Stimulated activated CD4-positive, alpha-beta T cell treated with anti-CD3 and anti-CD28 coated beads, Interleukin-2, amount 100 ng/mL, for 24 hours (primary cell): Measurements from ENCODE around the gene ITGA2.
A peak's percentile ranks its signal among the peaks of the same experiment; 100 is the strongest.

Experiments used
- DNase-seq, 2 donors: peaks; one replicate each; pipeline ENCODE4 v3.0.0-alpha.2; 2020

The ITGA2 gene

GRCh38 chr5:52989781-52990527, 802 bp downstream of the ITGA2 start:
- peak; percentile 23 to 40 for DNase-seq

DNA sequence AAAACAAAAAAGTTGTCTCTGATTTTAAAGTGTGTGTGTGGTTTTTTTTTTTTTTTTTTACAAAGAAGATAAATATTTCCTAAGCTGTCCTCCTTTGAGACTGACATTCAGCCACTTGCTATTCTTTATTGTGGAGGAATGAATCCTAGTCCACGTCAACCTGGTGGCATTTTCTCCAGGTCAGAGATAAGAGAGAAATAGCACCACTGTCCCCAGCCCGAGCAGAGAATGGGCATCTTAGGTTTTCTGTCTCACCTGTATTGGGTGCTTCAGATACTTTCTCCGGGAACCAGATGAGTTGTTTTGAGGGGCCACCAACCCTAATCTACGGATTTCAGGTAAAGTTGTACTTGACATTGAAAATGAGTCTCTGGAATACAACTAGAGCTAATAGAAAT, 1.4 kb downstream of the ITGA2 start:
- no peak for DNase-seq

- DNase-seq: no peak
These were observed 4.2 kb downstream of the ITGA2 start for GRCh38 chr5:52993367-52993766.

DNA sequence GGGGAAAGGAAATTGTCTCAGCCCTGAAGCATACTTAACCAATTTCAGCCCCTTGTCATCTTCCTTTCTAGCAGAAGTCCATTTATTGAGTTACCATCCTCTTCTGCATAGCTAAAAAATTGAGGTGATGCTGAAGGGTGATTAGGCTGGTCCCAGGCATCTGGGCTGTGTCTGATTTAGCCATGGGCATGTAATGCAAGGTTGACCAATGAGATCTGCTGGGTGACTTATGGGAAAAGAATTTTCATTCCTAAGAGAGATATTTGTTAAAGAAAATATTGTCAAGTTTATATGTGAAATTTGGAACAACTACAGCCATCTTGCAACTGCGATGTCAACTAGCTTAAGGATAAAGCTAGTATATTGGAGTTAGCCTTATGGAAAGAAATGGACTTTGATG, 5.1 kb downstream of the ITGA2 start:
- no peak for DNase-seq

DNA sequence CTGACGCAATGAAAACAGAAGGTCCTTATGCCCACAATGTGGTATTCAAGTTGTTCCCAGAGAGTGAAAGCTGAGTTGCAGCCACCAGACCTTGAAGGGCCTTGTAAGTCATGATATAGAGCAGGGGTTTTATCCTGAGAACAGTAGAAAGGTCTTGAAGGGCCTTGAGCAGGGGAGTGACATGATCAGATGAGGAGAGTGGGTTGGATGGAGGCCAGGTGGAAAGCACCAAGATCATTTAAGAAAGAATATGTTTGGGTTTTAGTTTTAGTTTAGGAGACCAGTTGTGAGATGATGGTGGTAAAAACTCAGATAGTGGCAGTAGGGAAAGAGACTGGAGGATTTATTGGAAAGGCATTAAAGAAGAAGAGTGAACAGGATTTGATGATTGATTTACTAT, 5.9 kb downstream of the ITGA2 start:
- no peak for DNase-seq

- no peak for DNase-seq
These were observed 6.8 kb downstream of the ITGA2 start for GRCh38 chr5:52995914-52996313.

DNA sequence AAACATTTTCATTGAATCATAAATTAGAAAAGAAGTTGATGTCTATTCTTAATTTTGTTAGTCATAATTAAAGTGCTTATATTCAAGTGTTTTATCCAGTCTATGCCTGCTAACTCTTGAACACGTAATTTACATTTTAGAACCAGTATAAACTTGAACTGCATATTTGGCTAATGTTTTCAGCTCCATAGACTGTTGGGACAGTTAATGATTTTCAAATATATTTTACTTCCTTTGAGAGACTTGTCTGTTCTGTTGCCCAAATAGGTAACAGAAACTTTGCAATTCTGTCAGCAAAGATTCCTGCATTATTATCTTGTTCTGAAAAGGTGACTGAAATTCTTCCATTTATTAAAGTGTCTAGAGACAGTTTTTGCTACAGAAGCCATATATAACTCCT, 7.8 kb downstream of the ITGA2 start:
- no peak for DNase-seq

GRCh38 chr5:52997424-52997823, 8.3 kb downstream of the ITGA2 start:
- DNase-seq: no peak

DNA sequence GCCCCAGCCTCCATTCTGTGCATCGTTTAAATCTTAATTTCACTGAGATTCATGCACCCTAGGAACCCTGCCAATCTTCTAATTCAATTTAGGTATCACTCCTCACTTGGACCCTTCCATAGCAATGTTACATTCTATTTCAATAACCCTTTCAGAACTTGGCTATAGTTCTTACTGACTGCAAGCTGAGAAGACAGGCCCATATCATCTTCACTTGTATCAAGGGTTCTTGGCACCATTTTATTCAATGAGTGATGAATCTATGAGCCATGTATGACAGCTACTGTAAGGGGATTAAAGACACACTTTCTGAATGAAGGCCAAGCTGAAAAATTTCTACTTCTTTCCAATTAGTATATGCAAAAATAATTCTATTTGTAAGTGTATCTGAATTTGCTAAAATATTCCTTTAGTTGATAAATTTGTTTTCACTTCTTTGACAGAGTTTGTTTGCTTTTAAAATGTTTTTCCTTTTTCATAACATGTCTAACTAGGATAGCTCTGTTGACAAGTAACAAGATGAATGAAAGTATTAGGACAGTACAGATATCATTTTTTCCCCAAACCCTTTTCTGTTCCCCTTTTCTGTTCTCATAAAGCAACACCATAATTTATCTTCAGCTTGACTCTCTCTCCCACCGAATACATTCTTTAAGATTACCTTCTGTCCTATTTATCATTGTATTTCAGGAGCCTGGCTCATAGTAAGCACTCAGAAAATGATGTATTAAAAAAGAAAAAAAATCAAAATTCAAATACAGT, 9.6 kb downstream of the ITGA2 start:
- no peak for DNase-seq

DNA sequence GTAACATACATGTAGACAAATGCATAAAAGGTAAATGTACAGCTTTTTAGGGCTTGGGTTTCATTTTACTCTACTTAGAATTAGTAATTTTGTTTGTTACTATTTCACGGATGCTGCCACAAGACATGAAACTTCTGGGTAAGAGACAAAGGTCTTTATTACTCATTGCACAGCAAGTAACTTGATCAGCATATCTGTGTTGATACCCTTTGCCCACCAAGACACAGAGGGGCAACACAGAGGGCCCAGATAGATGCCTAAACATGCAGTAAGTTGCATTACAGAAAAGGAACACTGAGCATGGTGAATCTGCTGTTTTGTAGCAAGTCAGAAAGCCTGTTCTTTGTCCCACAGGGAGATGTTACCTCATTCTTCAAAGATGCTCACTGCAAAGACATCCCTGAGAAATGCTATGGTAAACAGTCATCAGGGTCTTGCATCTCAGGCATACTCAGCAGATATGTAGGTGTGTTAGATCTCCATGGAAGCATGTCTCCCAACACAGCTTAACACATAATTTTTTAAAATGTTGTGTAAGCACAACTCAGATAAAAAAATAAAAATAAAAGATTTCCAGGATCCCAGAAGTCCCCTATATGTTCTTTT, 10.3 kb downstream of the ITGA2 start:
- no peak for DNase-seq

- DNase-seq: no peak
These were observed 12.4 kb downstream of the ITGA2 start for GRCh38 chr5:53001541-53001940.

- DNase-seq: no peak
These were observed 13.3 kb downstream of the ITGA2 start for GRCh38 chr5:53002491-53002890.

DNA sequence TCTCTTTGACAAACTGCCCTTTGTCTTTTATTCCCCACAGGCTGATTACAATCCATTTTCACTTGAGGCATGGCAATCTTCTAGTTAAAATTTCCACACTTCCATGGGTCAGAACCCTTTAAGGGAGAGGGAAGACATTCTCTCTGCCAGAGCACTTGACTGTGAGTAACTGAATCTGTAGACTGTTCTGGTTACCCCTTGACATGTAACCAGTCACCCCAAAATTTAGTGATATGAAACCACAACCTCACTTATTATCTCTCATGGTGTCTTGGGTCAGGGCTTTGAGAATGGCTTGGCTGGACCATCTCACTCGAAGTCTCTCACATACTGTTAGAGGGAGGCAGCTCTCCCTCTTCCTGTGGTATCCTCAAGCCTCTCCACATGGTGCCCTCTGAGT, 14.0 kb downstream of the ITGA2 start:
- no peak for DNase-seq

GRCh38 chr5:53006911-53007890, 18.0 kb downstream of the ITGA2 start:
- no peak for DNase-seq

DNA sequence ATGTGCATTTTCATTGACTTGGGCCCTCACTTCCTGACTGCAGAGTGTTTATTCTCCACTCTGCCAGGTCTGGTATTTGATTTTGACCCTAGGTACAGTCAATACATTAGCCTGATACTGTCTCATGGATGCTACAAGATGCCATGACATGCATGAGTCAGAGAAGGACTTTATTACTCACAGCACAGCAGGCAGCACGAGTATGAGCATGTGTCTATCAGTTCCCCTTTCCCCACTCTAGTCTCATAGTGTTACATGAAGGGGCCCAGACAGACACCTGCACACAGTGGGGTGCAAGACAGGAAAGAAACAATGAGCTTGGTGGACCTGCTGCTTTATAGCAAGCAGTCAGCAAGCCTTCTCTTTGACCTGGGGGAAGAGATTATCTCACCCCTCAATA, 19.6 kb downstream of the ITGA2 start:
- DNase-seq: peak; percentile 31 to 43

DNA sequence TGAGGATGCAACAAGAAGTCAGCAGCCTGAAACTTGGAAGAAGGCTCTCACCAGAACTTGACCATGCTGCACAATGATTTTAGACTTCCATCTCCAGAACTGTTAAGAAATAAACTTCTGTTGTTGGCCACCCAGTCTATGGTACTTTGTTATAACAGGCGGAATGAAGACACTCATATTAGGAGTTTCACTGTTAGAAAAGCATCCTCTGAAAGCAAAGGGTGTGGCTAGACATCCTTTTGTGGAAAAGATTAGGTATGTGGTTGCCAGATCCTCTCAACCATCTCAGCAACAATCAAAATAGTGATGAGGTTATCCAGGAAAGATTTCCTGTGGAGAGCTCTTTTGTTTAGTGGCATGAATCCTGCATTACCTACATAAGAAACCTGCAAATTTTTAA, 20.7 kb downstream of the ITGA2 start:
- DNase-seq: no peak

- DNase-seq: no peak
These were observed 21.7 kb downstream of the ITGA2 start for GRCh38 chr5:53010814-53011213.

- DNase-seq: no peak
These were observed 22.1 kb downstream of the ITGA2 start for GRCh38 chr5:53011233-53011632.

GRCh38 chr5:53013857-53014256, 24.7 kb downstream of the ITGA2 start:
- no peak for DNase-seq

DNA sequence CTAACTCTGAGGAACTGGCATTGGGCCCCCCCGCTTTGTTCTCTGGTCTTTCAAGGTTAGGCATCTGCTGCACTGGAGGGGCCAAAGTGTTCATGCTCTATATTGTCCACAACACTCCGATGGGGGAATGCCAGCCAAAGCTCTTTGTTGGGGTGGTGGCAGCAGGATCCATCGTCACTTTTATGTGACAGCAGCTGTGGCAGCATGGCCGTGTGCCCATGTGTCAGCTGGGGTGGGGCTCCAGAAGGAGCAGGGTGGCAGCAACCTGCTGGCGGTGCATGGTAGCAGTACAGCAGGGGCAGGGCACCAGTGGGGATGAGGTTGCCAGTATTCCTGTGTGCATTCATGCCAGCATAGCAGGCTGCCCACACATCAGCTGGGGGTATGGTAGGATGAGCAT, 28.2 kb downstream of the ITGA2 start:
- no peak for DNase-seq

- DNase-seq: no peak
These were observed 28.7 kb downstream of the ITGA2 start for GRCh38 chr5:53017794-53018391.

DNA sequence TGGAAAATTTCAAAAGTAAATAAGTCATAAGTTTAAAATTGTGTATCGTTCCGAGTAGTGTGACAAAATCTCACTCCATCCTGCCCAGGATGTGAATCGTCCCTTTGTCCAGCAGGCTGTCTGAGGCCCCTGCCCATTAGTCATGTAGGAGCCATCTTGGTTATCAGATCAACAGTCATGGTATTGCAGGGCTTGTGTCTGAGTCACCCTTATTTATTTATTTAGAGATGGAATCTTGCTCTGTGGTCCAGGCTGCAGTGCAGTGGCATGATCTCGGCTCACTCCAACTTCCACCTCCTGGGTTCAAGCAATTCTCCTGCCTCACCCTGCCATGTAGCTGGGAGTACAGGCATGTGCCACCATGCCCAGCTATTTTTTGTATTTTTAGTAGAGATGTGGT, 30.2 kb downstream of the ITGA2 start:
- DNase-seq: no peak
